ENCODE measurements around the gene GTSF1L. TPM values are rescaled to one million over a fixed set of nuclear protein-coding genes. Genes with fewer than 3 reads are reported as not detected.

The GTSF1L gene
- total RNA-seq, 1 donor from 2014 or later = not detected

DNA sequence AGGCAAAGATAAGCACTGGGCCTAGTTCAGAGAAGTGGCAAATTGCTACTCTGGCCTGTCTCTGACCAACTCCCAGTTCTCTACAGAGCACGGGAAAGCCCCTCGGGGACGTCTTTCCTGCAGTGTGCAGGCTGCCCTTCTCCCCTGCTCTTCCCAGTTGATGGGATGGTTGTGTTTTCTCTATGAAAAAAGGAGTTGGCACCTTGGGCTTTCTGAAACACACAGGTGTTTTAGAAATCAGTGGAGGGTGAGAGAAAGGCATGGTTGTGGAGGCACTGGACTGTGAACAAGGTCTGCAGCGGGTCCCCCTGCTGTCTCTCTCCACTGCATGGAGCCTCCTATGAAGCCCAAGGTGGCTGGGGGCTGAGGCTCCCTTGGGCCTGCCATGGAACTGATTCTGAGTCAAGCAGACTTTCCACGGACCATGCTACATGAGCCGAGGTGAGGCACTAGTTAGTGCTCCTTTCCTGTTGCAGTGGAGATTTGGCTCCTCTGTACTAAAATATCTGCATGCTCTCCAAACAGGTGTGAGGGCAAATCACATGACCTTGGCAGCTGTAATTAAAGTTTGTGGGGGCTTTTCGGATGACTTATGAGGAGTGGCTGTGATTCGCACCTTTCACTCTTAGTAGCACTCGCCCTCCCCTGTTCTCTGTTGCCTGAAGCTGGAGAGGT is 16.3 kb downstream of the GTSF1L start:
- no peak for DNase-seq (ENCODE audit: low read depth)
- TF ChIP-seq, protein P1, sequence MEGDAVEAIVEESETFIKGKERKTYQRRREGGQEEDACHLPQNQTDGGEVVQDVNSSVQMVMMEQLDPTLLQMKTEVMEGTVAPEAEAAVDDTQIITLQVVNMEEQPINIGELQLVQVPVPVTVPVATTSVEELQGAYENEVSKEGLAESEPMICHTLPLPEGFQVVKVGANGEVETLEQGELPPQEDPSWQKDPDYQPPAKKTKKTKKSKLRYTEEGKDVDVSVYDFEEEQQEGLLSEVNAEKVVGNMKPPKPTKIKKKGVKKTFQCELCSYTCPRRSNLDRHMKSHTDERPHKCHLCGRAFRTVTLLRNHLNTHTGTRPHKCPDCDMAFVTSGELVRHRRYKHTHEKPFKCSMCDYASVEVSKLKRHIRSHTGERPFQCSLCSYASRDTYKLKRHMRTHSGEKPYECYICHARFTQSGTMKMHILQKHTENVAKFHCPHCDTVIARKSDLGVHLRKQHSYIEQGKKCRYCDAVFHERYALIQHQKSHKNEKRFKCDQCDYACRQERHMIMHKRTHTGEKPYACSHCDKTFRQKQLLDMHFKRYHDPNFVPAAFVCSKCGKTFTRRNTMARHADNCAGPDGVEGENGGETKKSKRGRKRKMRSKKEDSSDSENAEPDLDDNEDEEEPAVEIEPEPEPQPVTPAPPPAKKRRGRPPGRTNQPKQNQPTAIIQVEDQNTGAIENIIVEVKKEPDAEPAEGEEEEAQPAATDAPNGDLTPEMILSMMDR (conservative IDR thresholded peaks at IDR 0.05; ENCODE audit: low read depth, low read length) = no peak

DNA sequence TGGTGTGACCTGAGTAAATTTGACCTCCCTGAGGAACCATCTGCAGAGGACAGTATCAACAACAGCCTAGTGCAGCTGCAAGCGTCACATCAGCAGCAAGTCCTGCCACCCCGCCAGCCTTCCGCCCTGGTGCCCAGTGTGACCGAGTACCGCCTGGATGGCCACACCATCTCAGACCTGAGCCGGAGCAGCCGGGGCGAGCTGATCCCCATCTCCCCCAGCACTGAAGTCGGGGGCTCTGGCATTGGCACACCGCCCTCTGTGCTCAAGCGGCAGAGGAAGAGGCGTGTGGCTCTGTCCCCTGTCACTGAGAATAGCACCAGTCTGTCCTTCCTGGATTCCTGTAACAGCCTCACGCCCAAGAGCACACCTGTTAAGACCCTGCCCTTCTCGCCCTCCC is 24.3 kb downstream of the GTSF1L start:
- TF ChIP-seq, protein P1 (conservative IDR thresholded peaks at IDR 0.05; ENCODE audit: low read depth, low read length) = no peak

More for the DNA sequence above, 16.3 kb downstream of the GTSF1L start:
- H3K4me3 ChIP-seq (ENCODE audit: low read depth, low read length) = no peak overlapping the region

DNA sequence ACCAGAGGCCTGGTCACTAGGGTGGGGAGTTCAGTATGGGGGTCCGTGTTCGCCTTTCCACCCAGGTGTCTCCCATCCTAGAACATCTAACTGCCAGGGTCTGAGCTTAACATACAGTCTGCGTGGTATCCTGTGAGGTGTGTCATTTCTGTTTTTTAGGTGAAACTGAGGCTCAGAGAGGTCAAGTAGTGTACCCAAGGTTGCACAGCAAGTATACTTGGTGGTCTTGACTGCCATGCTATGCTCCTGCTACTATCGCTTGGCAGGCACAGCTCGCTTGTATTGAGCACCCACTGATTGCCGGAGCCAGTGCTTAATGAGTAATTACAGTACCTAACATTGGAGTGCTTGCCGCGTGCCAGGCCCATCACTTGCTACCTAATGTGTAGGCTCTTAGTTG is 26.2 kb downstream of the GTSF1L start:
- H3K4me3 ChIP-seq (ENCODE audit: low read depth, low read length) = no peak overlapping the region
- TF ChIP-seq, protein P1 (conservative IDR thresholded peaks at IDR 0.05; ENCODE audit: low read depth, low read length) = no peak
- DNase-seq (ENCODE audit: low read depth) = no peak

More for the DNA sequence above, 24.3 kb downstream of the GTSF1L start:
- H3K4me3 ChIP-seq (ENCODE audit: low read depth, low read length) = no peak overlapping the region
- DNase-seq (ENCODE audit: low read depth) = no peak

DNA sequence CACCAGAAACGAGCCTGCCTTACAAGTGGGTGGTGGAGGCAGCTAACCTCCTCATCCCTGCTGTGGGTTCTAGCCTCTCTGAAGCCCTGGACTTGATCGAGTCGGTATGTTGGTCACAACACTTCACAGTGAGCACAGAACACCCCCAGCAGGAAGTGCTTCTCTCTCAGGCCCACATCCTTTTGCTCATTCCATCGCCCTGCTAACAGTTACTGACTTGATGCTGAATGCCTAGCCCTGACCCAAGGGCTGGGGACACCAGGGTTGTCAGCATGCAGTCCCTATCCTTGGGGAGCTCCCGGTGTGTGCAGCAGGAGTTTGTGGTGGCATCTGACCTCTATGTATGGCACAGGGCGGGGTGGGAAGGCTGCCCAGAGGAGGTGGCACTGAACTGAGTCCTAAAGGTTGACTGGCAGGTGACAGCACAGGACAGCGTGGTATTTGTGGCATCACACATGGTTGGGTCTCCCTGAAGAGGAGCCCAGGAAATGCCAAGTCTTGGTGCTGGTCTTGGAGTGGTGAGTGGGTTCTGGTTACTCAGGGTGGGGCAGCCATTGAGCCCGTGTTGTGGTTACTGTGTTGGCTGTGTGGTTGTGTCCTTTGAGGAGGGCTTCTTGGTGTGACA is 26.7 kb downstream of the GTSF1L start:
- DNase-seq (ENCODE audit: low read depth) = no peak
- TF ChIP-seq, protein P1 (conservative IDR thresholded peaks at IDR 0.05; ENCODE audit: low read depth, low read length) = no peak
- H3K4me3 ChIP-seq (ENCODE audit: low read depth, low read length) = no peak overlapping the region

DNA sequence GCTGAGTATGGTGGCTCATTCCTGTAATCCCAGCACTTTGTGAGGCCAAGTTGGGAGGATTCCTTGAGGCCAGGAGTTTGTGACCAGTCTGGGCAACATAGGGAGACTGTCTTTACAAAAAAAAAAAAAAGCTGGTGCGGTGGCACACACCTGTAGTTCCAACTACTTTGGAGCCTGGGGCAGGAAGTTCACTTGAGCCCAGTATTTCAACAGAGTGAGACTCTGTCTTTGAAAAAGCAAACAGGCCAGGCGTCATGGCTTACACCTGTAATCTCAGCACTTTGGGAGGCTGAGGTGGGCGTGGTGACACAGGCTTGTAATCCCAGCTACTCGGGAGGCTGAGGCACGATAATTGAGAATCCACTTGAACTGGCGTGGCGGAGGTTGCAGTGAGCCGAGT is 31.2 kb downstream of the GTSF1L start:
- TF ChIP-seq, protein P1 (conservative IDR thresholded peaks at IDR 0.05; ENCODE audit: low read depth, low read length) = no peak
- DNase-seq (ENCODE audit: low read depth) = no peak
- H3K4me3 ChIP-seq (ENCODE audit: low read depth, low read length) = no peak overlapping the region

DNA sequence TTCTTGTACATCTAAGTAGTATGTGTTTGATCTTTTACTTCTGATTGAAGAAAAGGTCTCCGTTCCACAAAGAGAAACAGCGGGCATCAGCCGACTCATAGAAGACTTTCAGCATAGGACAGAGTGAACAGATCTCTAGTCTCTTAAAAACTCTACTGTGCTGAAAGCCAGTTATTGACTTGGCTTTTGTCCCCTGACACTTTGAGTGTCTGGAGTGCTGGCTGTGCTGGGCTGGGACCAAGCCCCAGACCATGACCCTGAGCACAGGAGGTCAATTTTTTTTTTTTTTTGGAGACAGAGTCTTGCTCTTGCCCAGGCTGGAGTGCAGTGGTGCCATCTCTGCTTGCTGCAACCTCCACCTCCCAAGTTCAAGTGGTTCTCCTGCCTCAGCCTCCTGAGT is 32.0 kb downstream of the GTSF1L start:
- no peak for DNase-seq (ENCODE audit: low read depth)
- TF ChIP-seq, protein P1 (conservative IDR thresholded peaks at IDR 0.05; ENCODE audit: low read depth, low read length) = no peak
- H3K4me3 ChIP-seq (ENCODE audit: low read depth, low read length) = no peak overlapping the region
